Ascending aorta (tissue), 2 donors: ENCODE results near the gene ARMC2. TPM values are rescaled to one million over a fixed set of nuclear protein-coding genes. Genes with fewer than 3 reads are reported as not detected.

Source experiments
- DNase-seq, 2 donors: peaks; one replicate each; pipeline ENCODE4 v3.0.0-alpha.2; 2019; ENCODE audit warnings: low spot score in 2 of 2
- H3K27ac ChIP-seq, 2 donors: fragments of 200-600 bp; sonication (generic); one replicate each; pipeline ENCODE4 v1.5.1; 2016 to 2017; ENCODE audit warnings: mild to moderate bottlenecking in 1 of 2
- H3K27me3 ChIP-seq: fragments of 200-600 bp; sonication (generic); one replicate; pipeline ENCODE4 v1.5.1; 2017
- H3K36me3 ChIP-seq, 2 donors: fragments of 200-600 bp; sonication (generic); one replicate each; pipeline ENCODE4 v1.5.1; 2016
- H3K4me1 ChIP-seq, 2 donors: fragments of 200-600 bp; sonication (generic); one replicate each; pipeline ENCODE4 v1.5.1; 2016 to 2017; ENCODE audit warnings: mild to moderate bottlenecking in 1 of 2
- H3K4me3 ChIP-seq, 2 donors: fragments of 200-600 bp; sonication (generic); one replicate each; pipeline ENCODE4 v1.5.1; 2016 to 2017; ENCODE audit warnings: mild to moderate bottlenecking in 1 of 2
- H3K9me3 ChIP-seq, 2 donors: fragments of 200-600 bp; sonication (generic); one replicate each; pipeline ENCODE4 v1.5.1; 2016
- CTCF ChIP-seq, 3 experiments: fragments of 200-600 bp in 2 of 3; fragments of 450-650 bp in 1 of 3; sonication (generic) in 2 of 3; IDR thresholded peaks; one replicate each; pipeline ENCODE4 v1.5.1; 2016 to 2019; ENCODE audit warnings: antibody characterized with exemption in 3 of 3, mild to moderate bottlenecking in 1 of 3, moderate library complexity in 1 of 3
- intact Hi-C: fragments of 100-400 bp; cut with DNase I; formaldehyde crosslinking; loops from one replicate; pipeline ENCODE4 v1.15.1; 2023
- total RNA-seq: library from RNA; depleted of rRNA; stranded (reverse); fragments of >200 nt; gene quantifications from one replicate; pipeline ENCODE4 v1.1.0, GENCODE V29; 2016

ARMC2 gene
- total RNA-seq, 1 donor from 2014 or later = 0.11 TPM

GRCh38 chr6:108896111-108896661 is 48.0 kb downstream of the ARMC2 start:
- Histone ChIP-seq H3K4me3 (no peak overlapping the region), H3K27ac (peak overlapping the region; percentile 78 to 82), H3K9me3 (no peaks in the 10 kb centered on the region), H3K4me1 (peaks cover 9 to 30% of the 10 kb centered on the region in 2 donors), H3K27me3 (no peaks in the 10 kb centered on the region), H3K36me3 (no peaks in the 10 kb centered on the region)
- no peak for TF ChIP-seq CTCF (IDR thresholded peaks at IDR 0.05)
- intact Hi-C loops = loop anchor here (2.0 to 5.0 kb wide), 5 partner anchors 51 to 487 kb away; partner anchors contain the start of gene CD164
- no peak for DNase-seq

GRCh38 chr6:108897371-108897770 is 49.1 kb downstream of the ARMC2 start:
- intact Hi-C loops = loop anchor here (2.0 to 5.0 kb wide), 5 partner anchors 50 to 485 kb away; partner anchors contain the start of gene CD164
- Histone ChIP-seq H3K36me3 (no peaks in the 10 kb centered on the region), H3K27ac (peak overlapping the region; percentile 78 to 82), H3K4me3 (no peak overlapping the region), H3K4me1 (peaks cover 9 to 36% of the 10 kb centered on the region in 2 donors), H3K9me3 (no peaks in the 10 kb centered on the region), H3K27me3 (no peaks in the 10 kb centered on the region)
- TF ChIP-seq CTCF (IDR thresholded peaks at IDR 0.05) = no peak
- no peak for DNase-seq

- Histone ChIP-seq H3K4me1 (peaks cover 0 to 6% of the 10 kb centered on the region in 2 donors), H3K27ac (peak overlapping the region; percentile 54 to 64)
- intact Hi-C loops = no loop called here
These were observed 54.2 kb downstream of the ARMC2 start for GRCh38 chr6:108902382-108902792.

GRCh38 chr6:108903796-108904195 is 55.6 kb downstream of the ARMC2 start:
- DNase-seq = no peak
- H3K4me1 ChIP-seq = peaks cover 0 to 6% of the 10 kb centered on the region in 2 donors
- H3K4me3 ChIP-seq = no peak overlapping the region
- intact Hi-C loops = no loop called here
- no peaks in the 10 kb centered on the region for H3K27me3 ChIP-seq
- no peaks in the 10 kb centered on the region for H3K36me3 ChIP-seq
- TF ChIP-seq CTCF (IDR thresholded peaks at IDR 0.05) = no peak
- H3K9me3 ChIP-seq = no peaks in the 10 kb centered on the region
- H3K27ac ChIP-seq = no peak overlapping the region

More at GRCh38 chr6:108902382-108902792, 54.2 kb downstream of the ARMC2 start:
- TF ChIP-seq CTCF (IDR thresholded peaks at IDR 0.05) = no peak
- Histone ChIP-seq H3K9me3 (no peaks in the 10 kb centered on the region), H3K36me3 (no peaks in the 10 kb centered on the region), H3K27me3 (no peaks in the 10 kb centered on the region), H3K4me3 (no peak overlapping the region)
- DNase-seq = no peak

- H3K9me3 ChIP-seq = no peaks in the 10 kb centered on the region
- no peaks in the 10 kb centered on the region for H3K27me3 ChIP-seq
- peaks cover 0 to 6% of the 10 kb centered on the region in 2 donors for H3K4me1 ChIP-seq
- DNase-seq = no peak
- intact Hi-C loops = no loop called here
- TF ChIP-seq CTCF (IDR thresholded peaks at IDR 0.05) = no peak
- no peaks in the 10 kb centered on the region for H3K36me3 ChIP-seq
- H3K4me3 ChIP-seq = no peak overlapping the region
- no peak overlapping the region for H3K27ac ChIP-seq
These were observed 56.5 kb downstream of the ARMC2 start for GRCh38 chr6:108904741-108905140.
